Measurements from ENCODE around the gene GALNT13.

GALNT13 gene

DNA sequence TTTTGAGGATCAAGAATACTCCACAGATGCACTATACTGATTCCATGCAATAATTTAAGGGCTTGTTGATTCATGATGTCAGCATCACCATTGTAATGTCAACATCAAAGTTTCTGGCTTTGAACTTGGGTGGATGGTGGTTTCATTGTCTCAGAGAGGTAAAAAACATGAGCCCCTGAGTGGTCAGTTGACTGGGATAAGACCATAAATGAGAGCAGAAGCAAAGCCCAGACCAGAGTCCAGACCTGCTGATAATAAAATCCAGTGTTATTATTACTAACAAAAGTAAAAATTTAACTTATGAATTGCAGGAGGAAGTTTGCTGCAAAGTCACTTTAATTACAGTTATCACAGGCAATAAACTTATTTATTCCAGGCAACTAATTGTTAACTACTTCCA lies 358.2 kb downstream of the GALNT13 start:
- DNase-seq, result no peak

DNA sequence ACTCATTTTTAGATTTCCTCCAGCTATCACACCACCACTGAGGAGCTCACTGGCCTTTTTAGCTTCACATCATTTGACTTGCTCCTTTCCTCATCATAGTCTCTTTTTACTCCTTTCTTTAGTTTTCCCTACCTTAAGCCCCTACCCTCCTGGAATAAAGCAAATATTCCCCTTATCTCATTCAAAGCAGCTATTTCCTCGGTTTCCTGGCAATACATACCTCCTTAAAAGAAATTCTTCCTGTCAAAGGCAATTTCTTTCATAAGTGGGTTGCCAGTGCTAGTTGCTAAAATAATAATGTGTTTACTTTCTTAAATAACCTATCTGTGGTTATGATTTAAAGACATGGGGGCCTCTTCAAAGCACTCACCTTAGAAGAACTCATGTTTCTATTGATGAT lies 359.3 kb downstream of the GALNT13 start:
- DNase-seq, result no peak

DNA sequence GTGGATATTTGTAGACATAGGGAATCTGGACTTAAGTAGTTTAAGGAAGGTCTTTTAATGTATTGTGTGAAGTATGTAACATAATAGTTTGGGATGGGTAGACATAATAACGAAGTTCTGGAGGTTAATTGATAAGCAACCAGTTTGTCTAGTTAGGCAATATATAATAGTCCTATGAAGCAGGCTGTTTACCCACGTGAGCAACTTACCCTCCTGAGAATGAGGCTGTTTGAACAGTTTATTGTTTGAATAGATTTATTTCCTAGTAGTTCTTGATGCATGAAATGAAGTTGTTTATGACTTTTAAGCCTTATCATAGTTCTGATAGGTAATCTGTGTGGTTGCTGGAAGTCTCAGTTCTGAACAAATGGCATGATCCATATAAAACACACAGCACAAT lies 361.5 kb downstream of the GALNT13 start:
- no peak for DNase-seq

DNA sequence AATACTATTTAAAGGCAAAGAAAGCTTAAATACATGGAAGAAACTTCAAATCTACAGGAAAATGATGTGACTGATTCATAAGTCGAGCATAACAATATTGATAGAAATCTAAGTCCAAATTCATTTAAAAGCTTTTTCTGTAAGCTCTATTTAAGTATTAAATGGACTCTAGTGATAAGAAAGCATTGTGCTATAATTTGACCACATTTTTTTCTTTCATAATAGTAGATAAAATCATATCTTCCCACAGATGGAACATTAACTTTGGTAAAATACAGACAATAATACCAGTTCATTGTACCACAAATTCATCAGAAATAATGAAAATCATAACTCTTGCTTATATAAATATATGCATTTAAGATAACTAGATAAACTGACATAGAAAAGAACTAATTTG lies 366.5 kb downstream of the GALNT13 start:
- DNase-seq, result no peak

DNA sequence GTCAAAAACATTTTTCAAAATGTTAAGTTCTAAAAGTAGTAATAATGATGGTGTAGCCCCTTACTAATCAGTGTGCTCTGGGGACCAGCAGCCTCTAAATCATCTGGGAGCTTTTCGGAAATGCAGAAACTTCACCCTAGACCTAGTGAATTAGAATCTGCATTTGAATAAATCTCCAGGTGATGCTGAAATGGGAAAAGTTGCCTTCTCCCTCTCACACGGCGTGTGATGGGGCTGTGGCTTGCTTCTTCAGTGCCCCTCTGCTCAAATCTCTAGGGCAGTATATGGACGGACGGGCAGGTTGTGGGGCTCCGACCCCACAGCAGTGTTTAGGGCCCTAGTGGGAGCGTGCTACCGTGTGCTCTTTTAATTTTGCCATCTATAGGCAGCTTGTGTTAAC lies 368.6 kb downstream of the GALNT13 start:
- DNase-seq, result no peak

DNA sequence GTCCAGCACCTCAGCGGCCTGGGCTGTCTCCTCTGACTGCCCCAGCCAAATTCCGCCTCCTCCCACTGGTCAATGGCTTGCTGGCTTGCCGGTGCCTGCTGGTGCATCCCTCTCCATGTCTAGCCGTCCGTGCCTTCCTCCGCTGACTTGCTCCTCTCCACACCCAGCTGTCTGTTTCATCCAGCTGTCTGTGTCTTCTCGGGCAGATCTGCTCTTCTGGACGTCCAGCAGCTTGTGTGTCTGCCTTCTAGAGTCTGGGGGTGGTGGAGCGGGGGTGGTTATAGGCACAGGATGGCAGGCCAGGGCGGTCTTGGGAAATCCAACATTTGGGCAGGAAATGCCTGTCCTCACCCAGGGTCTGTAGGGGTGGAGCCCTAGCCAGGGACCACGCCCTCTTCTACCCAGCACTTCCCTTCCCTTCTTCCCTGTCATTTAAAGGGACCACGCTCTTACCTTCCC lies 369.2 kb downstream of the GALNT13 start:
- DNase-seq, result no peak

- DNase-seq, result no peak
These were observed 371.0 kb downstream of the GALNT13 start for GRCh38 chr2:154242687-154243086.

GRCh38 chr2:154243685-154244084 lies 372.0 kb downstream of the GALNT13 start:
- no peak for DNase-seq

- DNase-seq, result no peak
These were observed 373.2 kb downstream of the GALNT13 start for GRCh38 chr2:154244932-154245331.

GRCh38 chr2:154247503-154247902 lies 375.8 kb downstream of the GALNT13 start:
- DNase-seq, result no peak

- no peak for DNase-seq
These were observed 384.4 kb downstream of the GALNT13 start for GRCh38 chr2:154256136-154256535.

DNA sequence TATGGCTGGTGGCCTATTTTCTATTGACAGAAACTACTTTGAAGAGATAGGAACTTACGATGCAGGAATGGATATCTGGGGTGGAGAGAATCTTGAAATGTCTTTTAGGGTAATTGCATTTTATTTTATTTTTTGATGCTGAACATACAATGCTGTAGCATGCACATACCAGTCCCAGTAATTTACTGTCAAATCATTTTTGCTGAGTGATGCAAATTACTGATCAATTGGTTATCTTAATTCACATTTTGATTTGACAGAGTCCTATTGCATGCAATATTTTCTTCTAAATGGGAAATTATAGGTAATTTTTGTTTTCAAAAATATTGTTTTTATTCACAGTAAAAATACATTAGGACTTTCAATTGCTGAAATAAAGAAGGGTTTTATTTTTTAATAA lies 387.3 kb downstream of the GALNT13 start:
- no peak for DNase-seq

GRCh38 chr2:154261473-154262027 lies 389.8 kb downstream of the GALNT13 start:
- DNase-seq, result no peak

- no peak for DNase-seq
These were observed 391.5 kb downstream of the GALNT13 start for GRCh38 chr2:154263206-154263605.

DNA sequence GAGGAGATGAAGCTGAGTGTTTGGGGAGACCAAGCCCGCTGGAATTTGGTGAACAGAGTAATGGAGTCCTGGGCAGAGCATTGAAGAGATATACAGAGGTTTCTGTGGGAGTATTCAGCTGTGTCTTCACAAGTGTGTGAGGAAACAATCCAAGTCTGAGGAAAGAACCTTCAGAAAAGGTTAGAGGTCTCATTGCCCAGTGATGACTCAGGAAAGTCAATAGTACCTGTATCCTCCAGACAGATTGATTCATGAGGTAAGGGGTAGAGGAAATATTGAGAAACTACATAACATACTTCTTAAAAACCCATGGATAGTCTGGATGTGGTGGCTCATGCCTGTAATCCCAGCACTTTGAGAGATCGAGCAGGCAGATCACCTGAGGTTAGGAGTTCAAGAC lies 392.3 kb downstream of the GALNT13 start:
- no peak for DNase-seq

DNA sequence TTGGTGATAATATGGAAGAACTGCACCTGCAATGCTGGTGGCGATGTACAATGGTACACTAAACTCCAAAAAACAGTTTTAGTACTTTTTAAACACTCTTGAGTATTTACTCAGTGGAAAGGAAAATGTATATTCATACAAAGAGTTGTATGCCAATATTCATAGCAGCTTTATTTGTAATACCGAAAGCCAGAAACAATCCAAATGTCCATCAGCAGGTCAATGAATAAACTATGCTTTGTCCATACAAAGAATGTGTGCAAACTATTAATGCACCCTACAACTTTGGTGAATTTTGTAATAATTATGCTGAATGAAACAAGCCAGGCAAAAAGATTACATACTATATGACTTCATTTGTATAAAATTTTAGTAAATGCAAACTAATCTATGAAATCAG lies 396.3 kb downstream of the GALNT13 start:
- no peak for DNase-seq

DNA sequence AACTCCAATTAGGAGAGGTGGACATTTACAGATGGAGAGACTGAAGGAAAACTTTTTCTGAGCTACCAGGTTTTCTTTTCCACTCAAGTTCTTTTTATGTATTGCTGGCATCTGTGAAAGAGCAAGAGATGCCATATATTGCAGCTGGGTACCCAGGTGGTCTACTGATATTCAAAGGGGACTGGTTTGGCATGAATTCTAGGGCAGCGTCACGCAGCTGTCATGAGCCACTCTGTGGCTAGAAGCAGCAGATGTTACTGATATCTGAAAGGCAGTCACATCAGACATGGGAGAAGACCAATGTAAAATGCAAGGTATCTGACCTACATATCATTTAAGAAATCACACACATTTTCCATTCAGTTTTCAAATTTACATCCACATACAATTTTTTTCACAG lies 408.8 kb downstream of the GALNT13 start:
- no peak for DNase-seq

GRCh38 chr2:154289870-154290269 lies 418.1 kb downstream of the GALNT13 start:
- DNase-seq, result no peak

DNA sequence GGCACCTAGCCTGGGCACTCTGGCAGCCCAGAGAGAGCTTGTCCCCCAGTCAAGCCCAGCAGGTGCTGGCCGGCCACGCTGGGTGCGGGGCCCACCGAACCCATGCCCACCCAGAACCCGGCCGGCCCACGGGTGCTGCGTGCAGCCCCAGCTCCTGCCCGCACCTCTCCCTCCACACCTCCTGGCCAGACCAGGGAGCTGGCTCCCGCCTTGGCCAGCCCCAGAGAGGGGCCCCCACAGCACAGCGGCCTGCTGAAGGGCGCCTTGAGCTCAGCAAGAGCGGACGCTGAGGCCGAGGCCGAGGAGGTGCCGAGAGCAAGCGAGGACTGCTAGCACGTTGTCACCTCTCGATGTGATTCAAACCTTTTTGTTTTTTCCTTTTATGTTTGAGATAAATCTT lies 419.8 kb downstream of the GALNT13 start:
- DNase-seq, result no peak

GRCh38 chr2:154291927-154292326 lies 420.2 kb downstream of the GALNT13 start:
- DNase-seq, result no peak

- no peak for DNase-seq
These were observed 422.1 kb downstream of the GALNT13 start for GRCh38 chr2:154293864-154294263.

DNA sequence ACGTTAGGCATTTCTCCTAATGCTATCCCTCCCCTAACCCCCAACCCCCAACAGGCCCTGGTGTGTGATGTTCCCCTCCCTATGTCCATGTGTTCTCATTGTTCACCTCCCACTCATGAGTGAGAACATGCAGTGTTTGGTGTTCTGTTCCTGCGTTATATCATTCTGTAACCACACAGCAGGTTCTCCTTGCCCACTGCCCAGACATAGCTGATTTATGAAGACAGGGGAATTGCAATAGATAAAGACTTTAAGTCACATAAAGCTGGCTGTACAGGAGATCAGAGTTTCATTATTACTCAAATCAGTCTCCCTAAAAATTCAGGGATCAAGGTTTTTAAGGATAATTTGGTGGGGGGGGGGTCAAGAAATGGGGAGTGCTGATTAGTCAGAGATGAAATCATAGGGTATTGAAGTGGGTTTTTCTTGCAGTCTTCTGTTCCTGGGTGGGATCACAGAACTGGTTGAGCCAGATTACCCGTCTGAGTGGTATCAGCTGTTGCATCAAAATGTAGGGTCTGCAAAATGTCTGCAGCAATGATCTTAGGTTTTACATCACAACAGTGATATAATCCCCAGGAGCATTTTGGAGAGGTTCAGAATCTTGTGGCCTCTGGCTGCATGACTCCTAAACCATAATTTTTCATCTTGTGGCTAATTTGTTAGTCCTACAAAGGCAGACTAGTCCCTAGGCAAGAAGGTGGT lies 434.7 kb downstream of the GALNT13 start:
- no peak for DNase-seq

GRCh38 chr2:154307007-154307406 lies 435.3 kb downstream of the GALNT13 start:
- no peak for DNase-seq

DNA sequence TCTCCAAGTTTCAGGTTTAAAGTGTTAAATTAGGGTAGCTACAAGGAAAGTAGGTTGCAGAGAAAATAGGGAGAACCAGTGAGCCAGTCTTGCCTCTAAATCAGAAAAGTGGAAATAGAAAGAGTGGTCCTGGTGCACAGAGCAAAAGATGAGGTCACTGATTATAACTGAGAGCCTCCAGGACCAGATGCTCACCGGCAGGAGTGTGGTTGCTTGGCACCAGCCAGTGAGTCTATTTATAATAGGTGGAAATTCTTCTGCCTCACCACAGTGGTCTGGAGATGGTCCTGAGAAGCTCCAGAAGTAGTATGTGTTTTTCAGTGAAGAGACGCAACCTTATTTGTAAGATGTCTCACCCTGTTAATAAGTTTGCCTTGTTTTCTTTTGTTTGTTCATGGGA lies 452.9 kb downstream of the GALNT13 start:
- DNase-seq, result no peak

GRCh38 chr2:154329510-154329909 lies 457.8 kb downstream of the GALNT13 start:
- DNase-seq, result no peak
